ENCODE results near the gene KY. TPM values are rescaled to one million over a fixed set of nuclear protein-coding genes. Genes with fewer than 3 reads are reported as not detected.
"Not testable (repeated sequence)": the region's sequence is repeated elsewhere in the genome, so short reads cannot be mapped to it uniquely, and the experiment has no call there.

The KY gene
- total RNA-seq, 4 donors from 2014 or later, result 0.20 to 2.2 (median 1.5) TPM; not detected in 1

- no peak for DNase-seq (ENCODE audit: low spot score in 2 of 2)
- H3K27me3 ChIP-seq, result no peaks in the 10 kb centered on the region
- peak overlapping the region in 1 of 4 donors; percentile 11 for H3K27ac ChIP-seq
- no peaks in the 10 kb centered on the region for H3K36me3 ChIP-seq
- TF ChIP-seq, protein P1, sequence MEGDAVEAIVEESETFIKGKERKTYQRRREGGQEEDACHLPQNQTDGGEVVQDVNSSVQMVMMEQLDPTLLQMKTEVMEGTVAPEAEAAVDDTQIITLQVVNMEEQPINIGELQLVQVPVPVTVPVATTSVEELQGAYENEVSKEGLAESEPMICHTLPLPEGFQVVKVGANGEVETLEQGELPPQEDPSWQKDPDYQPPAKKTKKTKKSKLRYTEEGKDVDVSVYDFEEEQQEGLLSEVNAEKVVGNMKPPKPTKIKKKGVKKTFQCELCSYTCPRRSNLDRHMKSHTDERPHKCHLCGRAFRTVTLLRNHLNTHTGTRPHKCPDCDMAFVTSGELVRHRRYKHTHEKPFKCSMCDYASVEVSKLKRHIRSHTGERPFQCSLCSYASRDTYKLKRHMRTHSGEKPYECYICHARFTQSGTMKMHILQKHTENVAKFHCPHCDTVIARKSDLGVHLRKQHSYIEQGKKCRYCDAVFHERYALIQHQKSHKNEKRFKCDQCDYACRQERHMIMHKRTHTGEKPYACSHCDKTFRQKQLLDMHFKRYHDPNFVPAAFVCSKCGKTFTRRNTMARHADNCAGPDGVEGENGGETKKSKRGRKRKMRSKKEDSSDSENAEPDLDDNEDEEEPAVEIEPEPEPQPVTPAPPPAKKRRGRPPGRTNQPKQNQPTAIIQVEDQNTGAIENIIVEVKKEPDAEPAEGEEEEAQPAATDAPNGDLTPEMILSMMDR (IDR thresholded peaks at IDR 0.05), result no peak
- no peak for TF ChIP-seq POLR2A (IDR thresholded peaks at IDR 0.05)
- no peak for TF ChIP-seq EP300 (IDR thresholded peaks at IDR 0.05)
- H3K9me3 ChIP-seq, result no peaks in the 10 kb centered on the region
- WGBS, 2 donors, result 45 to 47% methylated on average over 10 of the region's 10 CpGs
- no peak overlapping the region for H3K4me3 ChIP-seq
- peaks cover 0 to 15% (median 0%) of the 10 kb centered on the region in 4 donors for H3K4me1 ChIP-seq
Observed at GRCh38 chr3:134598763-134599545, 51.9 kb downstream of the KY start.

GRCh38 chr3:134597390-134597970, 53.3 kb downstream of the KY start:
- DNase-seq (ENCODE audit: low spot score in 2 of 2), result no peak
- Histone ChIP-seq H3K4me3 (no peak overlapping the region), H3K27ac (no peak overlapping the region), H3K4me1 (peaks cover 0 to 15% (median 0%) of the 10 kb centered on the region in 4 donors), H3K27me3 (no peaks in the 10 kb centered on the region), H3K36me3 (no peaks in the 10 kb centered on the region), H3K9me3 (no peaks in the 10 kb centered on the region)
- 28 to 73% methylated on average over 2 of the region's 2 CpGs for WGBS, 2 donors
- TF ChIP-seq EP300 (IDR thresholded peaks at IDR 0.05) (no peak), POLR2A (IDR thresholded peaks at IDR 0.05) (no peak)
- TF ChIP-seq, protein P1 (IDR thresholded peaks at IDR 0.05), result no peak

- H3K9me3 ChIP-seq, result not testable (repeated sequence)
- WGBS, 2 donors, result 58 to 70% methylated on average over 3 of the region's 3 CpGs
Observed at GRCh38 chr3:134594986-134595385, 55.8 kb downstream of the KY start.

GRCh38 chr3:134594331-134594741, 56.5 kb downstream of the KY start:
- no peak for DNase-seq (ENCODE audit: low spot score in 2 of 2)
- H3K36me3 ChIP-seq, result no peaks in the 10 kb centered on the region
- TF ChIP-seq, protein P1 (IDR thresholded peaks at IDR 0.05), result no peak
- TF ChIP-seq POLR2A (IDR thresholded peaks at IDR 0.05), result no peak
- TF ChIP-seq EP300 (IDR thresholded peaks at IDR 0.05), result no peak
- 57 to 79% methylated on average over 8 of the region's 8 CpGs for WGBS, 2 donors
- H3K27ac ChIP-seq, result no peak overlapping the region
- H3K9me3 ChIP-seq, result no peaks in the 10 kb centered on the region
- H3K27me3 ChIP-seq, result no peaks in the 10 kb centered on the region
- H3K4me3 ChIP-seq, result no peak overlapping the region
- H3K4me1 ChIP-seq, result peaks cover 0 to 3% (median 0%) of the 10 kb centered on the region in 4 donors

More at GRCh38 chr3:134594986-134595385, 55.8 kb downstream of the KY start:
- DNase-seq (ENCODE audit: low spot score in 2 of 2); H3K4me1 ChIP-seq; H3K4me3 ChIP-seq; H3K27ac ChIP-seq; H3K27me3 ChIP-seq; H3K36me3 ChIP-seq: not testable (repeated sequence)

DNA sequence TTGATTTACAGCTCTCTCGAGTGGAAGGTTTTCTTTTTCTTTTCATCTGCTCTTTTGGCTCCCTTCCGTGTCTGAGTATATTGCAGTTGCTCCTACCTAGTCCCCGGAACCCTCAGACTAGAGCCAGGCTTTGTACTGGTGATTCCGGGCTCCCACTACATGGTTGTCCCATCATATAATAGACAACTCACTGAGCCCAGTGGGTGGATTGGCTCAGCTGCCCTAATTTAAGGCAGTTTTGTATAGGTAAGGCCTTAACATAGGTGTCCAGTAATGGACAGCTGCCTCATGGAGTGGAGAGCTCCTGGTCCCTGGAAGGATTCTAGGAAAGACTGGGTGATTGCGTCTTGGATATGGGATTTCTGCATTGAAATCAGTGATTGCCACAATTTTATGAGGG, 58.0 kb downstream of the KY start:
- H3K27me3 ChIP-seq, result no peaks in the 10 kb centered on the region
- DNase-seq (ENCODE audit: low spot score in 2 of 2), result no peak
- TF ChIP-seq, protein P1 (IDR thresholded peaks at IDR 0.05), result no peak
- TF ChIP-seq POLR2A (IDR thresholded peaks at IDR 0.05) (no peak), EP300 (IDR thresholded peaks at IDR 0.05) (no peak)
- H3K9me3 ChIP-seq, result no peaks in the 10 kb centered on the region
- H3K4me3 ChIP-seq, result no peak overlapping the region
- no peaks in the 10 kb centered on the region for H3K36me3 ChIP-seq
- WGBS, 2 donors, result 89 to 91% methylated on average over 5 of the region's 5 CpGs
- no peak overlapping the region for H3K27ac ChIP-seq
- no peaks in the 10 kb centered on the region for H3K4me1 ChIP-seq

Data from tibial nerve (tissue), 4 donors.